PFSK-1 (cell line): ENCODE data around the gene NIBAN1. TPM values are rescaled to one million over a fixed set of nuclear protein-coding genes. Genes with fewer than 3 reads are reported as not detected.

Source experiments
- FOXP2 ChIP-seq: optimal IDR thresholded peaks from 2 replicates; pipeline ENCODE3; 2011; ENCODE audit warnings: borderline replicate concordance, control low read depth, inconsistent platforms; ENCODE audit not compliant: insufficient read depth; ENCODE audit errors: extremely low read length, extremely low read depth
- POLR2AphosphoS5 ChIP-seq: IDR thresholded peaks from 2 replicates; pipeline ENCODE4 v1.6.1; 2012; ENCODE audit warnings: low read depth, mild to moderate bottlenecking, control low read depth, low read length, moderate library complexity
- REST ChIP-seq, 2 experiments: IDR thresholded peaks; 2 replicates each; pipeline versions ENCODE4 v1.6.1 to v1.8.0; 2011 to 2012; ENCODE audit warnings: low read depth in 2 of 2, low read length in 2 of 2, control low read depth in 1 of 2, inconsistent platforms in 1 of 2, mild to moderate bottlenecking in 1 of 2, moderate library complexity in 1 of 2; ENCODE audit not compliant: insufficient read depth in 1 of 2
- SIN3A ChIP-seq: IDR thresholded peaks from 2 replicates; pipeline ENCODE4 v1.6.1; 2012; ENCODE audit warnings: mild to moderate bottlenecking, low read length, moderate library complexity, borderline replicate concordance; ENCODE audit not compliant: insufficient read depth
- TAF1 ChIP-seq: IDR thresholded peaks from 2 replicates; pipeline ENCODE4 v1.6.1; 2012; ENCODE audit warnings: low read length, control low read depth, borderline replicate concordance; ENCODE audit not compliant: insufficient read depth
- polyA plus RNA-seq: library from polyadenylated mRNA; unstranded; fragments of >200 nt; gene quantifications from one replicate; pipeline ENCODE4 v1.2.1, GENCODE V29; 2012; ENCODE audit warnings: low read depth, missing spikeins; ENCODE audit not compliant: insufficient read length

Gene NIBAN1
- polyA plus RNA-seq, result 45.3 TPM

GRCh38 chr1:184974056-184974836 lies at the start of gene NIBAN1:
TSS of gene NIBAN1 (minus strand) at chr1:184974508. CDS start at chr1:184974356, 152 bp downstream.
- TF ChIP-seq POLR2AphosphoS5 (no peak), REST (IDR thresholded peaks at IDR 0.05; ENCODE audit: insufficient read depth in 1 of 2, low read depth in 2 of 2, low read length in 2 of 2) (no peak), SIN3A (no peak), FOXP2 (no peak), TAF1 (no peak)

- TF ChIP-seq SIN3A (no peak), TAF1 (no peak), REST (IDR thresholded peaks at IDR 0.05; ENCODE audit: insufficient read depth in 1 of 2, low read depth in 2 of 2, low read length in 2 of 2) (no peak), FOXP2 (no peak)
Observed at GRCh38 chr1:185017966-185018365, 43.7 kb upstream of the NIBAN1 start.

- TF ChIP-seq SIN3A (no peak), POLR2AphosphoS5 (no peak), FOXP2 (no peak), REST (IDR thresholded peaks at IDR 0.05; ENCODE audit: insufficient read depth in 1 of 2, low read depth in 2 of 2, low read length in 2 of 2) (no peak), TAF1 (no peak)
Observed at GRCh38 chr1:185017338-185017737, 43.0 kb upstream of the NIBAN1 start.

- TF ChIP-seq FOXP2, result no peak
- TF ChIP-seq SIN3A, result no peak
- no peak for TF ChIP-seq TAF1
- no peak for TF ChIP-seq REST (IDR thresholded peaks at IDR 0.05; ENCODE audit: insufficient read depth in 1 of 2, low read depth in 2 of 2, low read length in 2 of 2)
Observed at GRCh38 chr1:185016880-185017279, 42.6 kb upstream of the NIBAN1 start.

- TF ChIP-seq SIN3A (no peak), TAF1 (no peak), POLR2AphosphoS5 (no peak), REST (IDR thresholded peaks at IDR 0.05; ENCODE audit: insufficient read depth in 1 of 2, low read depth in 2 of 2, low read length in 2 of 2) (no peak), FOXP2 (no peak)
Observed at GRCh38 chr1:185015631-185016030, 41.3 kb upstream of the NIBAN1 start.
